Osteocyte (in vitro differentiated cells): Measurements from ENCODE around the gene SPX. TPM values are rescaled to one million over a fixed set of nuclear protein-coding genes. Genes with fewer than 3 reads are reported as not detected.

Experiments
- DNase-seq: peaks from one replicate; pipeline ENCODE4 v3.0.0; 2021; ENCODE audit warnings: mixed read lengths; ENCODE audit not compliant: unreplicated experiment; ENCODE audit errors: extremely low spot score
- H3K27ac Mint-ChIP-seq: one replicate; pipeline ENCODE4 v1.8.0; 2021; ENCODE audit warnings: mild to moderate bottlenecking, mixed read lengths; ENCODE audit not compliant: unreplicated experiment
- H3K27me3 Mint-ChIP-seq: one replicate; pipeline ENCODE4 v1.8.0; 2021; ENCODE audit warnings: mixed read lengths; ENCODE audit not compliant: unreplicated experiment
- H3K36me3 Mint-ChIP-seq: one replicate; pipeline ENCODE4 v1.8.0; 2021; ENCODE audit warnings: mixed read lengths; ENCODE audit not compliant: unreplicated experiment
- H3K4me1 Mint-ChIP-seq: one replicate; pipeline ENCODE4 v1.8.0; 2021; ENCODE audit warnings: mixed read lengths; ENCODE audit not compliant: unreplicated experiment
- H3K4me3 Mint-ChIP-seq: one replicate; pipeline ENCODE4 v1.8.0; 2021; ENCODE audit warnings: mild to moderate bottlenecking, moderate library complexity, mixed read lengths; ENCODE audit not compliant: unreplicated experiment
- H3K9me3 Mint-ChIP-seq: one replicate; pipeline ENCODE4 v1.8.0; 2021; ENCODE audit warnings: mixed read lengths; ENCODE audit not compliant: unreplicated experiment
- CTCF ChIP-seq: fragments of 200-600 bp; sonication (generic); IDR thresholded peaks from 2 replicates; pipeline ENCODE4 v1.5.0; 2021; ENCODE audit warnings: antibody characterized with exemption, mild to moderate bottlenecking, moderate library complexity
- total RNA-seq: library from RNA; stranded (reverse); gene quantifications from 2 replicates; pipeline ENCODE4 v1.2.1, GENCODE V29; 2021

SPX gene
- total RNA-seq, 1 donor from 2014 or later, result 11.6 TPM

- no peaks in the 10 kb centered on the region for H3K27me3 Mint-ChIP-seq
- H3K9me3 Mint-ChIP-seq, result peaks cover 5% of the 10 kb centered on the region
- TF ChIP-seq CTCF, result no peak
- no peak overlapping the region for H3K27ac Mint-ChIP-seq
- peaks cover 8% of the 10 kb centered on the region for H3K36me3 Mint-ChIP-seq
- DNase-seq, result no peak
- H3K4me3 Mint-ChIP-seq, result no peak overlapping the region
- peaks cover 34% of the 10 kb centered on the region for H3K4me1 Mint-ChIP-seq
Measured at GRCh38 chr12:21521541-21521940, 4.6 kb upstream of the SPX start.

- Mint-ChIP-seq H3K27ac (no peak overlapping the region), H3K36me3 (peaks cover 4% of the 10 kb centered on the region), H3K9me3 (peaks cover 5% of the 10 kb centered on the region), H3K4me1 (peaks cover 32% of the 10 kb centered on the region), H3K27me3 (no peaks in the 10 kb centered on the region), H3K4me3 (no peak overlapping the region)
- TF ChIP-seq CTCF, result no peak
- no peak for DNase-seq
Measured at GRCh38 chr12:21523148-21523547, 2.9 kb upstream of the SPX start.

GRCh38 chr12:21526721-21527345, 737 bp downstream of the SPX start:
- Mint-ChIP-seq H3K36me3 (peaks cover 7% of the 10 kb centered on the region), H3K4me3 (peak overlapping the region; percentile 74), H3K27ac (peak overlapping the region; percentile 61), H3K9me3 (peaks cover 5% of the 10 kb centered on the region), H3K27me3 (no peaks in the 10 kb centered on the region), H3K4me1 (peaks cover 27% of the 10 kb centered on the region)
- DNase-seq, result no peak
- no peak for TF ChIP-seq CTCF

GRCh38 chr12:21527451-21528180, 1.5 kb downstream of the SPX start:
- peaks cover 5% of the 10 kb centered on the region for H3K9me3 Mint-ChIP-seq
- peak overlapping the region; percentile 74 for H3K4me3 Mint-ChIP-seq
- H3K27me3 Mint-ChIP-seq, result no peaks in the 10 kb centered on the region
- peaks cover 27% of the 10 kb centered on the region for H3K4me1 Mint-ChIP-seq
- peak; percentile 90 for DNase-seq
- no peak for TF ChIP-seq CTCF
- peak overlapping the region; percentile 13 for H3K27ac Mint-ChIP-seq
- peaks cover 7% of the 10 kb centered on the region for H3K36me3 Mint-ChIP-seq

- Mint-ChIP-seq H3K27ac (no peak overlapping the region), H3K4me3 (no peak overlapping the region), H3K4me1 (peaks cover 27% of the 10 kb centered on the region), H3K27me3 (no peaks in the 10 kb centered on the region), H3K9me3 (no peaks in the 10 kb centered on the region), H3K36me3 (peaks cover 3% of the 10 kb centered on the region)
- no peak for DNase-seq
- TF ChIP-seq CTCF, result no peak
Measured at GRCh38 chr12:21528953-21529352, 2.9 kb downstream of the SPX start.
